HG03060 (cell line): ENCODE measurements around the gene HSPA9.

Experiments
- ATAC-seq: cut with Tn5 transposase; IDR thresholded peaks from one replicate; pipeline ENCODE4 v1.9.1; 2021; ENCODE audit warnings: low read depth, moderate number of reproducible peaks; ENCODE audit not compliant: unreplicated experiment

Gene HSPA9

GRCh38 chr5:138596105-138596881 lies 21.1 kb upstream of the HSPA9 start:
- no peak for ATAC-seq

- ATAC-seq, result no peak
Measured at GRCh38 chr5:138595180-138595795, 20.1 kb upstream of the HSPA9 start.

- ATAC-seq, result no peak
Measured at GRCh38 chr5:138594305-138595058, 19.3 kb upstream of the HSPA9 start.

GRCh38 chr5:138588013-138588788 lies 13.0 kb upstream of the HSPA9 start:
- ATAC-seq, result no peak

- ATAC-seq, result no peak
Measured at GRCh38 chr5:138585157-138585556, 10.0 kb upstream of the HSPA9 start.

- no peak for ATAC-seq
Measured at GRCh38 chr5:138583984-138584637, 8.9 kb upstream of the HSPA9 start.

GRCh38 chr5:138582959-138583358 lies 7.8 kb upstream of the HSPA9 start:
- ATAC-seq, result no peak

- ATAC-seq, result no peak
Measured at GRCh38 chr5:138580777-138581176, 5.6 kb upstream of the HSPA9 start.

GRCh38 chr5:138580001-138580400 lies 4.8 kb upstream of the HSPA9 start:
- no peak for ATAC-seq

GRCh38 chr5:138579517-138579863 lies 4.3 kb upstream of the HSPA9 start:
- no peak for ATAC-seq

GRCh38 chr5:138577452-138577851 lies 2.3 kb upstream of the HSPA9 start:
- no peak for ATAC-seq

- no peak for ATAC-seq
Measured at GRCh38 chr5:138574744-138575193, 432 bp downstream of the HSPA9 start.

- no peak for ATAC-seq
Measured at GRCh38 chr5:138573949-138574670, 1.1 kb downstream of the HSPA9 start.

- ATAC-seq, result no peak
Measured at GRCh38 chr5:138573223-138573622, 2.0 kb downstream of the HSPA9 start.

- no peak for ATAC-seq
Measured at GRCh38 chr5:138570871-138571270, 4.3 kb downstream of the HSPA9 start.

- ATAC-seq, result no peak
Measured at GRCh38 chr5:138569782-138570181, 5.4 kb downstream of the HSPA9 start.

- no peak for ATAC-seq
Measured at GRCh38 chr5:138568061-138568824, 7.0 kb downstream of the HSPA9 start.

- ATAC-seq, result no peak
Measured at GRCh38 chr5:138566792-138567191, 8.4 kb downstream of the HSPA9 start.
